Measurements from ENCODE around the gene IFT81. TPM values are rescaled to one million over a fixed set of nuclear protein-coding genes. Genes with fewer than 3 reads are reported as not detected.
A peak's percentile ranks its signal among the peaks of the same experiment; 100 is the strongest.

IFT81 gene
- total RNA-seq, 2 donors from 2014 or later = 20.2 to 29.6 TPM

GRCh38 chr12:110117956-110118685 is 6.0 kb upstream of the IFT81 start:
- Histone ChIP-seq H3K27me3 (ENCODE audit: control insufficient read depth, insufficient read depth, low read length, poor library complexity, severe bottlenecking) (no peaks in the 10 kb centered on the region), H3K9ac (ENCODE audit: extremely low read depth, low read length, poor library complexity, severe bottlenecking) (no peak overlapping the region), H3K4me3 (ENCODE audit: low read length) (no peak overlapping the region), H3K9me3 (ENCODE audit: control insufficient read depth, low read length) (no peaks in the 10 kb centered on the region), H3K36me3 (ENCODE audit: control insufficient read depth, insufficient read depth, low read length) (no peaks in the 10 kb centered on the region), H3K4me1 (ENCODE audit: control insufficient read depth, insufficient read depth, low read length) (peaks cover 2% of the 10 kb centered on the region), H3K27ac (ENCODE audit: low read depth, low read length) (no peak overlapping the region)
- no peak for DNase-seq
- H3K27ac Mint-ChIP-seq = no peak overlapping the region
- no peak for TF ChIP-seq CTCF (conservative IDR thresholded peaks at IDR 0.05)
- no peaks in the 10 kb centered on the region for H3K9me3 Mint-ChIP-seq
- 85 to 90% methylated on average over 7 of the region's 7 CpGs for WGBS, 2 experiments (ENCODE audit: insufficient coverage in 1 of 2, insufficient read length in 1 of 2)
- H3K27me3 Mint-ChIP-seq (ENCODE audit: insufficient read depth) = peaks cover 14% of the 10 kb centered on the region
- H3K36me3 Mint-ChIP-seq (ENCODE audit: low read depth) = no peaks in the 10 kb centered on the region
- no peak overlapping the region for H3K4me3 Mint-ChIP-seq
- H3K4me1 Mint-ChIP-seq = peaks cover 14% of the 10 kb centered on the region

- peak overlapping the region; percentile 37 for H3K27ac Mint-ChIP-seq
- H3K4me3 Mint-ChIP-seq = no peak overlapping the region
- TF ChIP-seq CTCF (conservative IDR thresholded peaks at IDR 0.05) = no peak
- no peaks in the 10 kb centered on the region for H3K9me3 Mint-ChIP-seq
- DNase-seq = no peak
- Histone ChIP-seq H3K27ac (ENCODE audit: low read depth, low read length) (no peak overlapping the region), H3K4me3 (ENCODE audit: low read length) (no peak overlapping the region), H3K4me1 (ENCODE audit: control insufficient read depth, insufficient read depth, low read length) (peaks cover 2% of the 10 kb centered on the region), H3K27me3 (ENCODE audit: control insufficient read depth, insufficient read depth, low read length, poor library complexity, severe bottlenecking) (no peaks in the 10 kb centered on the region), H3K36me3 (ENCODE audit: control insufficient read depth, insufficient read depth, low read length) (peaks cover 6% of the 10 kb centered on the region), H3K9me3 (ENCODE audit: control insufficient read depth, low read length) (no peaks in the 10 kb centered on the region), H3K9ac (ENCODE audit: extremely low read depth, low read length, poor library complexity, severe bottlenecking) (no peak overlapping the region)
- H3K27me3 Mint-ChIP-seq (ENCODE audit: insufficient read depth) = peaks cover 22% of the 10 kb centered on the region
- WGBS, 2 experiments (ENCODE audit: insufficient coverage in 1 of 2, insufficient read length in 1 of 2) = 78 to 89% methylated on average over 3 of the region's 4 CpGs
- no peaks in the 10 kb centered on the region for H3K36me3 Mint-ChIP-seq (ENCODE audit: low read depth)
- H3K4me1 Mint-ChIP-seq = peaks cover 15% of the 10 kb centered on the region
These were observed 1.2 kb upstream of the IFT81 start for GRCh38 chr12:110122929-110123328.

- no peaks in the 10 kb centered on the region for H3K9me3 ChIP-seq (ENCODE audit: control insufficient read depth, low read length)
- H3K27me3 Mint-ChIP-seq (ENCODE audit: insufficient read depth) = peaks cover 22% of the 10 kb centered on the region
- H3K27ac Mint-ChIP-seq = no peak overlapping the region
- H3K27ac ChIP-seq (ENCODE audit: low read depth, low read length) = no peak overlapping the region
- H3K9ac ChIP-seq (ENCODE audit: extremely low read depth, low read length, poor library complexity, severe bottlenecking) = no peak overlapping the region
- no peak for TF ChIP-seq CTCF (conservative IDR thresholded peaks at IDR 0.05)
- H3K36me3 ChIP-seq (ENCODE audit: control insufficient read depth, insufficient read depth, low read length) = peaks cover 16% of the 10 kb centered on the region
- H3K4me1 ChIP-seq (ENCODE audit: control insufficient read depth, insufficient read depth, low read length) = peaks cover 2% of the 10 kb centered on the region
- no peak overlapping the region for H3K4me3 ChIP-seq (ENCODE audit: low read length)
- H3K27me3 ChIP-seq (ENCODE audit: control insufficient read depth, insufficient read depth, low read length, poor library complexity, severe bottlenecking) = no peaks in the 10 kb centered on the region
- 7 to 53% methylated on average over 3 to 32 of the region's 32 CpGs for WGBS, 2 experiments (ENCODE audit: insufficient coverage in 1 of 2, insufficient read length in 1 of 2)
- no peaks in the 10 kb centered on the region for H3K9me3 Mint-ChIP-seq
- H3K4me1 Mint-ChIP-seq = peaks cover 10% of the 10 kb centered on the region
- peaks cover 7% of the 10 kb centered on the region for H3K36me3 Mint-ChIP-seq (ENCODE audit: low read depth)
- no peak for DNase-seq
- peak overlapping the region; percentile 87 for H3K4me3 Mint-ChIP-seq
These were observed 263 bp upstream of the IFT81 start for GRCh38 chr12:110123919-110124268.

All from endodermal cell (in vitro differentiated cells).